ENCODE results near the gene DLGAP1.

Gene DLGAP1

DNA sequence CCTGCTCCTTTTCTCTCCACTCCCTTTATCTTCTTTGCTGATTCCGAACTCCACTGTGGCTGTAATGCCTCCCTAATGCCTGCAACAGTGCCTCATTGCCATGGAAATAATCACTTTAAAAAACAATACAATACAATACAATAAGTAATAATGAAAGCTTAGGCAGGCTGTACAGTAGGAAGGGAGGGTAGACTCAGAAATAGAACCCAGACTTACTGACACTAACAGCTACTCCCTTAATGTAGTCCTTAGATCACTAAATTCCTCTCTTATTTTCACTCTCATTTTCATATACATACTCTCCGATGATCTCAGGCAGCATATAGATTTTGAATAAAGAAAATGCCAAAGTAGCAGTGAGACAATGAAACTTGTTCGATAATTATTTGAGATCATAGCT is 70.2 kb downstream of the DLGAP1 start:
- Histone ChIP-seq H3K36me3 (ENCODE audit: control insufficient read depth, insufficient read depth, low read length) (no peaks in the 10 kb centered on the region), H3K27me3 (replicated peaks; ENCODE audit: control insufficient read depth, insufficient read depth, low read length) (no peaks in the 10 kb centered on the region), H3K4me3 (replicated peaks; ENCODE audit: low read depth, low read length) (no peak overlapping the region)
- TF ChIP-seq, protein P1, sequence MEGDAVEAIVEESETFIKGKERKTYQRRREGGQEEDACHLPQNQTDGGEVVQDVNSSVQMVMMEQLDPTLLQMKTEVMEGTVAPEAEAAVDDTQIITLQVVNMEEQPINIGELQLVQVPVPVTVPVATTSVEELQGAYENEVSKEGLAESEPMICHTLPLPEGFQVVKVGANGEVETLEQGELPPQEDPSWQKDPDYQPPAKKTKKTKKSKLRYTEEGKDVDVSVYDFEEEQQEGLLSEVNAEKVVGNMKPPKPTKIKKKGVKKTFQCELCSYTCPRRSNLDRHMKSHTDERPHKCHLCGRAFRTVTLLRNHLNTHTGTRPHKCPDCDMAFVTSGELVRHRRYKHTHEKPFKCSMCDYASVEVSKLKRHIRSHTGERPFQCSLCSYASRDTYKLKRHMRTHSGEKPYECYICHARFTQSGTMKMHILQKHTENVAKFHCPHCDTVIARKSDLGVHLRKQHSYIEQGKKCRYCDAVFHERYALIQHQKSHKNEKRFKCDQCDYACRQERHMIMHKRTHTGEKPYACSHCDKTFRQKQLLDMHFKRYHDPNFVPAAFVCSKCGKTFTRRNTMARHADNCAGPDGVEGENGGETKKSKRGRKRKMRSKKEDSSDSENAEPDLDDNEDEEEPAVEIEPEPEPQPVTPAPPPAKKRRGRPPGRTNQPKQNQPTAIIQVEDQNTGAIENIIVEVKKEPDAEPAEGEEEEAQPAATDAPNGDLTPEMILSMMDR (IDR thresholded peaks at IDR 0.05; ENCODE audit: insufficient read depth, low read length, poor library complexity, severe bottlenecking), result no peak
- peak; percentile 41 for DNase-seq (ENCODE audit: extremely low read depth, insufficient read length)

GRCh38 chr18:4374564-4374963 is 80.5 kb downstream of the DLGAP1 start:
- TF ChIP-seq, protein P1 (IDR thresholded peaks at IDR 0.05; ENCODE audit: insufficient read depth, low read length, poor library complexity, severe bottlenecking), result no peak
- DNase-seq (ENCODE audit: extremely low read depth, insufficient read length), result no peak
- H3K27me3 ChIP-seq (replicated peaks; ENCODE audit: control insufficient read depth, insufficient read depth, low read length), result no peaks in the 10 kb centered on the region
- H3K36me3 ChIP-seq (ENCODE audit: control insufficient read depth, insufficient read depth, low read length), result no peaks in the 10 kb centered on the region
- no peak overlapping the region for H3K4me3 ChIP-seq (replicated peaks; ENCODE audit: low read depth, low read length)

GRCh38 chr18:4369705-4370104 is 85.4 kb downstream of the DLGAP1 start:
- H3K4me3 ChIP-seq (replicated peaks; ENCODE audit: low read depth, low read length), result no peak overlapping the region
- no peaks in the 10 kb centered on the region for H3K36me3 ChIP-seq (ENCODE audit: control insufficient read depth, insufficient read depth, low read length)
- H3K27me3 ChIP-seq (replicated peaks; ENCODE audit: control insufficient read depth, insufficient read depth, low read length), result no peaks in the 10 kb centered on the region
- DNase-seq (ENCODE audit: extremely low read depth, insufficient read length), result no peak
- TF ChIP-seq, protein P1 (IDR thresholded peaks at IDR 0.05; ENCODE audit: insufficient read depth, low read length, poor library complexity, severe bottlenecking), result no peak

GRCh38 chr18:4360221-4360715 is 94.8 kb downstream of the DLGAP1 start:
- TF ChIP-seq, protein P1 (IDR thresholded peaks at IDR 0.05; ENCODE audit: insufficient read depth, low read length, poor library complexity, severe bottlenecking), result no peak
- no peak overlapping the region for H3K4me3 ChIP-seq (replicated peaks; ENCODE audit: low read depth, low read length)
- no peak for DNase-seq (ENCODE audit: extremely low read depth, insufficient read length)
- H3K36me3 ChIP-seq (ENCODE audit: control insufficient read depth, insufficient read depth, low read length), result no peaks in the 10 kb centered on the region; the same call in 1 of the 2 replicates
- H3K27me3 ChIP-seq (replicated peaks; ENCODE audit: control insufficient read depth, insufficient read depth, low read length), result no peaks in the 10 kb centered on the region

DNA sequence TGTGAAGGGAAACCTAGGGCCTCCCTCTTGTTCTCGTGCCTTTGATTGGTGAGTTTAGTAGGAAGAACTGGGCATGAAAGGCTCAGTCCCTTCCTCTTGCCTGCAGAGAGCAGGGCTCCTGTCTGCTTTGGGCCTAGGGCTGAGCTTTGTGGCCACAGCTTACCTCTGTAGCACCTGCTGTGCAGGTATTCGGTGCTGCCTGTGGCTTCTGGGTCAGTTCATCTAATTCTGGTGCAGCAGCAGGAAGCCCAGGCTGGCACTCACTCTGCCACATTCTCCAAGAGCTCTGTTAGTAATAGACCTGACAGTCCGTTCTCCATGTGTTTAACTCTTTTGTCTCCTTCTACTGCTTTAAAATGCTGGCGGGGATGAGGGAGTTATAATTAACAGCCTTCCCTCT is 96.5 kb downstream of the DLGAP1 start:
- no peak overlapping the region for H3K4me3 ChIP-seq (replicated peaks; ENCODE audit: low read depth, low read length)
- H3K36me3 ChIP-seq (ENCODE audit: control insufficient read depth, insufficient read depth, low read length), result no peaks in the 10 kb centered on the region; the same call in 1 of the 2 replicates
- DNase-seq (ENCODE audit: extremely low read depth, insufficient read length), result no peak
- TF ChIP-seq, protein P1 (IDR thresholded peaks at IDR 0.05; ENCODE audit: insufficient read depth, low read length, poor library complexity, severe bottlenecking), result no peak
- no peaks in the 10 kb centered on the region for H3K27me3 ChIP-seq (replicated peaks; ENCODE audit: control insufficient read depth, insufficient read depth, low read length)

- TF ChIP-seq, protein P1 (IDR thresholded peaks at IDR 0.05; ENCODE audit: insufficient read depth, low read length, poor library complexity, severe bottlenecking), result no peak
- no peaks in the 10 kb centered on the region for H3K27me3 ChIP-seq (replicated peaks; ENCODE audit: control insufficient read depth, insufficient read depth, low read length)
- DNase-seq (ENCODE audit: extremely low read depth, insufficient read length), result no peak
- no peak overlapping the region for H3K4me3 ChIP-seq (replicated peaks; ENCODE audit: low read depth, low read length)
- H3K36me3 ChIP-seq (ENCODE audit: control insufficient read depth, insufficient read depth, low read length), result no peaks in the 10 kb centered on the region; the same call in 1 of the 2 replicates
These were observed 97.5 kb downstream of the DLGAP1 start for GRCh38 chr18:4357579-4357978.

Measured in GM06990 (cell line).